OCI-LY7 (cell line): Measurements from ENCODE around the gene BBC3. TPM values are rescaled to one million over a fixed set of nuclear protein-coding genes. Genes with fewer than 3 reads are reported as not detected.

Experiments used
- BruUV-seq: library from RNA; stranded (reverse); fragments of 400-500 nt; replicated peaks from 2 replicates; lab custom pipeline; 2021; lab: Mats Ljungman, UMichigan
- CTCF ChIA-PET: fragments of 300-600 bp; sonication (Branson Sonifier 250); formaldehyde crosslinking; loops from one replicate; lab custom pipeline; 2022; ENCODE audit warnings: antibody characterized with exemption; ENCODE audit not compliant: unreplicated experiment; lab: Charles Lee
- POLR2A ChIA-PET: fragments of 300-600 bp; sonication (Branson Sonifier 250); formaldehyde crosslinking; loops from one replicate; lab custom pipeline; 2022; ENCODE audit warnings: antibody characterized with exemption; lab: Charles Lee
- DNase-seq: peaks from one replicate; pipeline ENCODE4 v3.0.0-alpha.2; 2015; ENCODE audit warnings: low spot score
- H2AFZ ChIP-seq: fragments of 200-600 bp; sonication (generic), shearing (Covaris generic); 2 replicates; pipeline ENCODE4 v1.6.1; 2014; ENCODE audit warnings: mild to moderate bottlenecking, antibody characterized with exemption, low read length, moderate library complexity
- H3K27ac ChIP-seq: fragments of 200-600 bp; sonication (generic); 2 replicates; pipeline ENCODE4 v1.5.1; 2014; ENCODE audit warnings: mixed run types, low read depth, mild to moderate bottlenecking, moderate library complexity, low read length, inconsistent platforms; ENCODE audit not compliant: poor library complexity, severe bottlenecking
- H3K36me3 ChIP-seq: fragments of 200-600 bp; sonication (generic); 2 replicates; pipeline ENCODE4 v1.6.1; 2014; ENCODE audit warnings: mild to moderate bottlenecking, antibody characterized with exemption, low read length, moderate library complexity, mixed read lengths; ENCODE audit not compliant: insufficient read depth
- H3K4me1 ChIP-seq: fragments of 200-600 bp; sonication (generic); 2 replicates; pipeline ENCODE4 v1.5.1; 2014; ENCODE audit warnings: mild to moderate bottlenecking, low read length; ENCODE audit not compliant: insufficient read depth, poor library complexity, severe bottlenecking
- H3K4me2 ChIP-seq: fragments of 200-600 bp; sonication (generic); 2 replicates; pipeline ENCODE4 v1.6.1; 2014; ENCODE audit warnings: mild to moderate bottlenecking, low read length
- H3K4me3 ChIP-seq: fragments of 200-600 bp; sonication (generic); 2 replicates; pipeline ENCODE4 v1.5.1; 2014; ENCODE audit warnings: mild to moderate bottlenecking, low read depth, low read length; ENCODE audit not compliant: poor library complexity, severe bottlenecking
- H3K79me2 ChIP-seq: fragments of 200-600 bp; sonication (generic); 2 replicates; pipeline ENCODE4 v1.6.1; 2016; ENCODE audit warnings: low read depth, mild to moderate bottlenecking, low read length, moderate library complexity, mixed read lengths; ENCODE audit not compliant: insufficient read depth
- H3K9me2 ChIP-seq: fragments of 200-600 bp; sonication (generic); 2 replicates; pipeline ENCODE4 v1.6.1; 2016; ENCODE audit warnings: mild to moderate bottlenecking, low read length, mixed read lengths; ENCODE audit not compliant: insufficient read depth
- H3K9me3 ChIP-seq: fragments of 200-600 bp; sonication (generic); 2 replicates; pipeline ENCODE4 v1.6.1; 2014; ENCODE audit warnings: mild to moderate bottlenecking, mixed run types, low read length, mixed read lengths
- H4K20me1 ChIP-seq: fragments of 200-600 bp; sonication (generic); 2 replicates; pipeline ENCODE4 v1.6.1; 2014; ENCODE audit warnings: mild to moderate bottlenecking, antibody characterized with exemption, low read length, moderate library complexity, mixed read lengths; ENCODE audit not compliant: insufficient read depth
- EZH2phosphoT487 ChIP-seq: fragments of 200-600 bp; sonication (generic); IDR thresholded peaks from 2 replicates; pipeline ENCODE4 v1.6.1; 2018; ENCODE audit warnings: low read depth, borderline replicate concordance, mild to moderate bottlenecking, mixed run types, antibody characterized with exemption, low read length, moderate library complexity, mixed read lengths
- intact Hi-C: fragments of 100-400 bp; cut with micrococcal nuclease; formaldehyde crosslinking; loops from one replicate; pipeline ENCODE4 v1.10.0; 2022; ENCODE audit not compliant: unreplicated experiment
- total RNA-seq, 2 experiments: library from RNA; depleted of rRNA in 1 of 2; stranded (reverse); fragments of >200 nt in 1 of 2; shearing (Covaris generic) in 1 of 2; gene quantifications; 2 replicates each; pipeline ENCODE4 v1.2.3, GENCODE V29; 2014 to 2022
- TF ChIP-seq, protein P1 (sequence below): fragments of 200-600 bp; sonication (generic); conservative IDR thresholded peaks from 2 replicates; pipeline ENCODE4 v1.5.1; 2014; ENCODE audit warnings: mild to moderate bottlenecking, antibody characterized with exemption, low read length, moderate library complexity, mixed read lengths

The BBC3 gene
- total RNA-seq, 2 experiments from 2014 or later = 8.9 to 10.5 TPM

- no peaks in the 10 kb centered on the region for H4K20me1 ChIP-seq
- ChIA-PET CTCF (interaction anchor here (0.6 kb wide), 2 partner anchors 61 to 134 kb away, joined by 3 to 6 read pairs; no protein-coding TSS in a partner anchor), POLR2A (interaction anchor here (0.6 to 2.2 kb wide), 10 partner anchors 12 to 516 kb away, joined by 3 to 6 read pairs (median 3); partner anchors contain the start of gene CCDC9)
- H3K4me2 ChIP-seq = peak within 1 kb of the TSS; percentile 92
- no peaks in the 10 kb centered on the region for H3K9me2 ChIP-seq
- no peaks in the 10 kb centered on the region for H3K79me2 ChIP-seq
- H3K9me3 ChIP-seq = no peaks in the 10 kb centered on the region
- peaks cover 26% of the 10 kb centered on the region; the same call in 1 of the 2 replicates for H3K36me3 ChIP-seq
- TF ChIP-seq, protein P1, sequence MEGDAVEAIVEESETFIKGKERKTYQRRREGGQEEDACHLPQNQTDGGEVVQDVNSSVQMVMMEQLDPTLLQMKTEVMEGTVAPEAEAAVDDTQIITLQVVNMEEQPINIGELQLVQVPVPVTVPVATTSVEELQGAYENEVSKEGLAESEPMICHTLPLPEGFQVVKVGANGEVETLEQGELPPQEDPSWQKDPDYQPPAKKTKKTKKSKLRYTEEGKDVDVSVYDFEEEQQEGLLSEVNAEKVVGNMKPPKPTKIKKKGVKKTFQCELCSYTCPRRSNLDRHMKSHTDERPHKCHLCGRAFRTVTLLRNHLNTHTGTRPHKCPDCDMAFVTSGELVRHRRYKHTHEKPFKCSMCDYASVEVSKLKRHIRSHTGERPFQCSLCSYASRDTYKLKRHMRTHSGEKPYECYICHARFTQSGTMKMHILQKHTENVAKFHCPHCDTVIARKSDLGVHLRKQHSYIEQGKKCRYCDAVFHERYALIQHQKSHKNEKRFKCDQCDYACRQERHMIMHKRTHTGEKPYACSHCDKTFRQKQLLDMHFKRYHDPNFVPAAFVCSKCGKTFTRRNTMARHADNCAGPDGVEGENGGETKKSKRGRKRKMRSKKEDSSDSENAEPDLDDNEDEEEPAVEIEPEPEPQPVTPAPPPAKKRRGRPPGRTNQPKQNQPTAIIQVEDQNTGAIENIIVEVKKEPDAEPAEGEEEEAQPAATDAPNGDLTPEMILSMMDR = no peak
- TF ChIP-seq EZH2phosphoT487 = no peak
- peak within 1 kb of the TSS; percentile 84 for H3K27ac ChIP-seq
- peak within 1 kb of the TSS; percentile 81 for H3K4me3 ChIP-seq
- peak within 1 kb of the TSS; percentile 37; the same call in 1 of the 2 replicates for H2AFZ ChIP-seq
- peaks cover 21% of the 10 kb centered on the region for H3K4me1 ChIP-seq
- peak; percentile 93 for DNase-seq
- intact Hi-C loops = loop anchor here (1.0 kb wide), 1 partner anchor 17 kb away; no protein-coding TSS in a partner anchor
- no TSS peak for BruUV-seq
Observed at GRCh38 chr19:47274071-47274890, 43.3 kb upstream of the BBC3 start, which contains the start of gene INAFM1. TSS of gene INAFM1 (plus strand) at chr19:47274885. CDS start at chr19:47274920, 35 bp downstream.

- Histone ChIP-seq H3K9me3 (no peaks in the 10 kb centered on the region), H3K4me1 (peaks cover 21% of the 10 kb centered on the region), H3K9me2 (no peaks in the 10 kb centered on the region), H2AFZ (peak overlapping the region; percentile 47), H3K36me3 (peaks cover 26% of the 10 kb centered on the region; the same call in 1 of the 2 replicates), H3K4me3 (peak overlapping the region; percentile 81), H4K20me1 (no peaks in the 10 kb centered on the region), H3K79me2 (no peaks in the 10 kb centered on the region), H3K4me2 (peak overlapping the region; percentile 92), H3K27ac (peak overlapping the region; percentile 84)
- TF ChIP-seq, protein P1 = no peak
- no peak for TF ChIP-seq EZH2phosphoT487
- intact Hi-C loops = loop anchor here (1.0 kb wide), 1 partner anchor 16 kb away; no protein-coding TSS in a partner anchor
- BruUV-seq = TSS peak; percentile 76
- DNase-seq = peak; percentile 92
- ChIA-PET POLR2A (interaction anchor here (0.6 to 2.2 kb wide), 8 partner anchors 13 to 212 kb away, joined by 3 to 6 read pairs (median 3); partner anchors contain the start of gene CCDC9), CTCF (interaction anchor here (0.6 kb wide), 1 partner anchor 61 kb away, joined by 6 read pairs; no protein-coding TSS in a partner anchor)
Observed at GRCh38 chr19:47273313-47274070, 42.5 kb upstream of the BBC3 start.
